HG03108 (cell line): ENCODE data around the gene SKA3.
A peak's percentile ranks its signal among the peaks of the same experiment; 100 is the strongest.
"Not testable (repeated sequence)": the region's sequence is repeated elsewhere in the genome, so short reads cannot be mapped to it uniquely, and the experiment has no call there.

ENCODE experiments used
- ATAC-seq: cut with Tn5 transposase; IDR thresholded peaks from one replicate; pipeline ENCODE4 v1.9.1; 2021; ENCODE audit warnings: moderate library complexity; ENCODE audit not compliant: unreplicated experiment

The SKA3 gene

DNA sequence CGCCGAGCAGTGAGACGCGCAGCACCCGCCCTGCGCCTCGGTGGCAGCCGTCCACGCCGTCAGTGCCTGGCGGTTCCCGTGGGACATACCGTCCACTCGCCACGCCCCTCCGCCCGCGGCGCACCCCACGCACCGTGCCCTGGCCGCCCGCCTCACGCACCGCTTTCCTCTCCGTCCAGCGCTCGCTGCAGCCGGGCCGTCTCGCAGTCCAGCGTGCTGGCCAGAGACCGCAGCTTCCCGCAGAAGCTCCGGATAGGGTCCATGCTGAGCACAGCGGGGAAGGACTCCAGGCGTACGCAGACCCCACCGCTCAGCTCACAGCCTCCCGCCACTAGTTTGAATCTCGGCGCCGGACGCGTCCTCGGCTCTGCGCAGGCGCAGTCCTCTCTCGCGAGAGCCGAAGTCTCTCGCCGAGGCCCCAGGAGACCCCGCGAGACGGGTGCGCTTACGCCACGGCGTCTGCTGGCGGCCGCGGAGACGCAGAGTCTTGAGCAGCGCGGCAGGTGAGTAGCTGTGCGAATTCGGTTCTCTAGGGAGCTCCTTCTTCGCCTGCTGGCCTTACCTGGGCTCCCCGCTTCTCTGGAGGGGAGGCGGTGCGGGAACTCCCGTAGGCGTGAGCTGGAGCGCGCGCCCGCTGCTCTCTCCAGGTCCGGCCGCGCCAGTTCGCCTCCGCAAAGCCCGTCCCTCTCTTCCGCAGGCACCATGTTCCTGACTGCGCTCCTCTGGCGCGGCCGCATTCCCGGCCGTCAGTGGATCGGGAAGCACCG lies at the start of gene SKA3, which contains the start of gene MRPL57:
SKA3 (minus strand) TSS at position 338 of the 767 bp plus-strand sequence; CDS start at position 263, 75 bp downstream.
MRPL57 (plus strand) TSS at position 444 of the 767 bp plus-strand sequence; CDS start at position 703, 259 bp downstream.
- ATAC-seq: peak; percentile 87

DNA sequence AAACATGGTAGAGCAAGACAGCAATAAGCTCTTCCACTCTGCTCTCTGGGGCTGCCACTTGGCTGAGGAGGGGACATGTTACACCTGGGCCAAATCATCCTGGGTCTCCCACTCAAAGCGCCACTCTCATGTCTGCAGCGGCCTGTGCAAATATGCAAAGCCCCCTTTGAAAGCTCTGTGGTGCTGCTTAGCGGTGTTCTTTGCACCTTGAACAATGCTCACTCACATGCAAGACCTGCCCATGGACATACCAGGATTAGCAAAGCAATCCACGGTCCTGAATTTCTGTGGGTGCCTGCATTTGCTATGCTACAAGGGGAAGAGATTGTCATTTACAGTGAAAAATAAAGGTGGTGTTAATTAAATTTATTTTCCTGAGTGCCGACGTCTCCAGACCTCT lies 48.7 kb upstream of the SKA3 start:
- ATAC-seq: no peak

DNA sequence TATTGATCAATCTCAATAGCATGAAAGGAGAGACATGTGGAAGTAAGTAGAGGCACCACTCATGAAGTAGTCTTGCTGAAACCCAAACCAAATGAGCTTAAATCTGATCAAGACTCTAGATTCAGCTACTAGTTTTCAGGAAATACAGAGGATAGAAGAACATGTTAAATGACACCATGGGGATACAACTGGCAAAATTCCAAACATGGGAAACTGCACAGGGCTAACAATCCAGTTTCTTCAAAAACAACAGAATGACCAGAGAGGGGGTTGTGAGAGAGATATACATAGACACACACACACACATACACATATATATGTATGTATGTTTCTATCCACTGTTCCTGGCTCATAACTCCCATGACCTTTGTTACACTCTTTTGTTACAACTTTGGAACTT lies 44.9 kb upstream of the SKA3 start:
- ATAC-seq: no peak

DNA sequence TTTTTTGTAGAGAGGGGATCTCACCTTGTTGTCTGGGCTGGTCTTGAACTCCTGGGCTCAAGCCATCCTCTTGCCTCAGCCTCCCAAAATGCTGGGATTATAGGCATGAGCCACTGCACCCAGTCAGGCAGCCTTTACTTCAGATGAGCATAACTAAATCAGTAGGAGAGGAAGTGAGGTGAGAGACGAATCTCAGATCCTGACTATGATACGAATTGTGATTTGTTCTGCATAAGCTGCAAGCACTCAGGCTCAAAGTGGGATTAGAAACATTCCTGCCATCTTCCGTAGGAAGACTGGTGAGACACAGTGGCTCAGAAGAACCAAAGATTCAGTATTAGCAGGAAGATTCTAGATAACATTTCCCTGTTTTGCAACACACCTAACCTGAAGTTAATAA lies 43.4 kb upstream of the SKA3 start:
- ATAC-seq: not testable (repeated sequence)

DNA sequence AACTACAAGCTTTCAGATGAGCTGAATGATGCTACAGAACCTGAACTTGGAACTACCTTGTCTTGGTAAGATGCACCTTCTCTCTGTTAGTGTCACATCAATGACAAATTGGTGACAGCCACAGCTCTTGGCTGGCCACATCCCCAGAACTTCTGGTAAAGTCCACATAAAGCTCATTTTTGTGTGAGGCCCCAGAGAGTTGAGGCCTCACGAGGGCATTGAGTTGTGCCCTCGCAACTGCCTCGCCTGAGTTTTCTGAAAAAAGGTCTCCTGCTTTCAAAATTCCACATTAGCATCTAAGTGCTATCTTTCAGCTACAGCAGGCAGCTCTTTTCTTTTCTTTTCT lies 42.7 kb upstream of the SKA3 start:
- ATAC-seq: no peak

DNA sequence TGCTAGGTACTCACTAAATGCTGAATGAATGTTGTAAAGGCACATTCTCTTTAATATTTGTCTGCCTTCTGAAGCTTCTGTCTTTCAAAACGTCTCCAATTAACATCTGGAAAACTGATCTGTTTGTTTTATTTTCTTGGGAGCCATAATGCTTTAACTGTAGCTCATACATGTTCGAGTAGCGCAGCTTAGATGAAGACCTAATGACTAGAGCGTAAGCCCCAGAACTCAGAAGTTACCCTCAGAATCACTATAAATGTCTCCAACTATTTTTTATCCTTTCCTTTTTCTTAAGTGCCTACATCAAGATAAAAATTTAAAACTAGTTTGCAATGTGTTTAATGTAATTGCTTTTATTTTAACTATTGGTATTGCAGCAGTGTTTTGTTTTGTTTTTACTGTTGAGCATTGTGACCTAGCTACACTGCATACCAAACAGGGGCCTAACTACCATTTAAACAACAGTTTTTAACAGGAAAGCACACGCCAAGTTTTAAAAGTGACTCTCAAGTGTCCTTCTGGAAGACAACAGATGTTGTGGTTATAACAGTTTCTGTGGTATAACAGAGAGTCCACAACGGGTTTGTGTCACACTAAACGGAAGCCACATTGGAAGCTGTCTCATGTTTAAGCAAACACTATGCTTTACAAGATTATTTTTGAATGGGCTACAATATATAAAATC lies 42.1 kb upstream of the SKA3 start:
- ATAC-seq: peak; percentile 98

DNA sequence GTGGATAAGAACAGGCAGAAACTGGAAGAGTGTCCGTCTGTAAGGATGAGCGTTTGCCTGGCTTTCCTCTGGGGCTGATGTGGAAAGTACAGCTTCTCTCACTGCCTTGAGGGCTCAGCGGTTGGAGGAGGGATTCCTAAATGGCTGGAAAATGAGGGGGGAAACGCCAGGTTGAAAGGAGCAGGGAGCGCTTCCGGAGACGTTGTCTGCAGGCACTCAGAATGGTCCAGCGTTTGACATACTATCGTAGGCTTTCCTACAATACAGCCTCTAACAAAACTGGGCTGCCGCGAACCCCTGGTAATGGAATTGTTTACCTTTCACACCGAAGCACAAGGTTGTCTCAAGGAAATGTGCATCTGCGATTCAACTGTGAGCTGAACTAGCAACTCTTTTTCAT lies 40.0 kb upstream of the SKA3 start:
- ATAC-seq: no peak

DNA sequence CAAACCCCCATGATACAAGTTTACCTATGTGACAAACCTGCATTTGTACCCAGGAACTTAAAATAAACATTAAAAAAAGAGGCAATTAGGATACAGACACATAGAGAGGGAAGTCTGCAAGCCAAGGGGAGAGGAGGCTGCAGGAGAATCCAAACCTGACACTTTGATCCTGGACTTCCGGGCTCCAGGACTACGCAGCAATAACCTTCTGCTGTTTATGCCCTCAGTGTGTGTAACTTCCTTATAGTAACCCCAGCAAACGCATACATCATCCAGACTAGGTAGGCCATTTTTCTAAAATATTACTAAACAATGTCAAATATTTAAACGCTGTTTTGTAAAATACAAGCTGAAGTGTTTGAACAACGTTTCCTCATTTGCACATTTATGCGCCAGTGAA lies 39.1 kb upstream of the SKA3 start:
- ATAC-seq: not testable (repeated sequence)

DNA sequence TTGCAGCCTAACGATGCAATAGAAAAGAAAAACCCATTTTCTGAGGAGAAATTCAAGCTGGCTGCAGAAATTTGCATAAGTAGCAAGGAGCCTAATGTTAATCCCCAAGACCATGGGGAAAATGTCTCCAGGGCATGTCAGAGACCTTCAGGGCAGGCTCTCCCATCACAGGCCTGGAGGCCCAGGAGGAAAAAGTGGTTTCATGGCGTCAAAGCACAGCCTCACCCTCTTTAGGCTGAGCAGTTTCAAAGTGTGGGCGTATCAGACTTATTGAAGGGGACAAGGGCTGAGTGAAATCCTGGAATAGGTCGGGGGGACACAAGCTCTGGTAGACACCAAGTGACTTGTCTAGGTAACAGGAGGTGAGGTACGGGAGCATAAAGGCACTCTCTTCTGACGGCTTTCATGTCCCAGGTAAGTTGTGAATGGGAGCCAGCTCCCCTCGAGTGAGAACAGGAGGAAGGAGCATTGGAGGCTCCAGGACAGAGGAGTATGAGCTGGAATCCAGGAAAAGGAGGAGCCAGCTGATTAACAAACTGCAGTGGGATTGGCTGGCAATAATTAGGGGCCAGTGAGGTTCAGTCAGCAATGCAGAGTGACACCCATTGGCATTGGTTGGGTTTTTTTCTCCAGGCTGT lies 35.9 kb upstream of the SKA3 start:
- ATAC-seq: no peak

DNA sequence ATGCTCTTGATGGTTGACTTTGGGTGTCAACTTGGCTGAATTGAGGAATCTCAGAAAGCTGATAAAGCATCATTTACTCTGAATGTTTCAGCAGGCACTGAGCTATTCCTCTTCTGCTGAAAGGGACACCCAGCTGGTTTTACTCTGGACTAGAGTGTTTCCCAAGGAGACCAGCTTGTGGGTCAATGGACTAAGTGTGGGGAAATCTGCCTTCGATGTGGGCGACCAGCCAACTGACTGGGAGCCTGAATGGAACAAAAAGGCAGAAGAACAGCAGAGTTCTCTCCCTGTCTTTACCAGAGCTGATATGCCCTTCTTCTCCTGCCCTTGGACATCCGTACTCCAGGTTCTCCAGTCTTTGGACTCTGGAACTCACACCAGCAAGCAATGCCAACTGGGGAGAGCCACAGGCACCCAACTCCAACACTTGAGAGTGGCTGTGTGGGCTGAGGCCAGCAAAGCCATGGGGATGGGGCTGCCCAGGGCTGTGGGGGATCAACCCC lies 32.4 kb upstream of the SKA3 start:
- ATAC-seq: no peak

DNA sequence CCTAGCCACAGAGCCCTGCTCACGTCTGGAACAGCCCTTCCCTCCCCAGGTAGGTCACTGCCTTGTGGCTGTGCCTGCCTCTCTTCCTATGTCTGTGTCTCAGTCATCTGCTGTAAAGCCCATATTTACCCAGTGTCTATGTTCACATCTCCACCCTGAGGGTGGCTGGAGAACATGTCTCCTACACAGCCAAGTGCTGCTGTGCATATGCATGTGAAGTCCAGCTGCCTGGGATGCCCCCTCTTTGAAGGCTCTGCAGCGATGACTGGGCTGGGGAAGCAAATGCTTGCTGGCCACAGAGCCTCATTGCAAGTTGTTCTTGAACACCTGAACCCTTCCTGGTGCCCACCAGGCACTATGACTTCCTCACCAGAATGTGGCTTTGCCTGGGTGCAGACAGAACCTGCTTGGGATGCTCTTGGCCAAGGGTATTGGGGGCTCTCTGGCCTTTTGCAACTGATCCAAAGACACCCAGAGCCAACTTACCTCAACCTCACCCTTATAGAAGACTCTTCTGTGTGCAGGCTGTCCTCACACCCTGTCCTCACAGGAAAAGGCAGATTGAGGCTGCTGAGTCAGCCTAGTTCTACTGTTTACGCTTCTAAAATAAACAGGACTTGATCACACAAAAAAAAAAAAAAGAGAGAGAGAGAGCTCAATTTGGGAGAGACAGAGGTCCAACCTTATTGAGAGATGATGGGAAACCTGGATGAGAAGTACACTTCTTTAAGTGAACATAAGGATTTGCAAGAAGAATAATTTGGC lies 26.6 kb upstream of the SKA3 start:
- no peak for ATAC-seq

DNA sequence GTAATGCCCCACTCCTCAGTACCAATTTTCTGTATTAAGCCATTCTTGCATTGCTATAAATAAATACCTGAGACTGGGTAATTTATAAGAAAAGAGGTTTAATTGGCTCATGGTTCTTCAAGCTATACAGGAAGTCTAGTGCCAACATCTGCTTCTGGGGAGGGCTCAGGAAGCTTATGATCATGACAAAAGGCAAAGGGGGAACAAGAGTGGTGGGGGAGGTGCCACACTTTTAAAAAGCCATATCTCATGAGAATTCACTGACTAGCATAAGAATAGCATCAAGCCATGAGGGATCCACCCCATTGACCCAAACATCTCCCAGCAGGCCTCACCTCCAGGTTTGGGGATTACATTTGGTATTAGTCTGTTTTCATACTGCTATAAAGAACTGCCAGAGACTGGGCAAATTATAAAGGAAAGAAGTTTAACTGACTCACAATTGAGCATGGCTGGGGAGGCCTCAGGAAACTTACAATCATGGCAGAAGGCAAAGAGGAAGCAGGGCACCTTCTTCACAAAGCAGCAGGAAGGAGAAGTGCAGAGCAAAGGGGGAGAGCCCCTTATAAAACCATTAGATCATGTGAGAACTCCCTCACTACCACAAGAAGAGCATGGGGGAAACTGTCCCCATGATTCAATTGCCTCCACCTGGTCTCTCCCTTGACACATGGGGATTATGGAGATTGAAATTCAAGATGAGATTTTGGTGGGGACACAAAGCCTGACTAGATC lies 25.3 kb upstream of the SKA3 start:
- not testable (repeated sequence) for ATAC-seq

DNA sequence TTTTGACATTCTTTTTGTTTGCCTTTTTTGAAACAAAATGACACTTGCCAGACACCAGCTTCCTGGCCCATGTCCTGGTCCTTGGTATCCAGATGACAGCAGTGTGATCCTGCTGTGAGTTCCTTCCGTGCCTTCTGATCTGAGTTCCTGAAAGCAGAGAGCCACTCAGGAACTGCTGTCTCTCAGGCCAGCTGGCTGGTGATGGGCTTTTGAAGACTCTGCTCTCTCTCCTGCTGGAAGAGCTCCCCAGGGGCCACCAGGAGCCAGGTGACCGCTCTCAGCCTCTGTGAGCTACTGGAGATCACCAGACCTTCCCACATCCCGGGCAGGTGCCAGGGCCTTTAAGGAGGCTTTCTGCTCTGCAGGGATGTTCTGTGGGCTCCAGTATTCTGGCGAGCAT lies 22.0 kb upstream of the SKA3 start:
- not testable (repeated sequence) for ATAC-seq

DNA sequence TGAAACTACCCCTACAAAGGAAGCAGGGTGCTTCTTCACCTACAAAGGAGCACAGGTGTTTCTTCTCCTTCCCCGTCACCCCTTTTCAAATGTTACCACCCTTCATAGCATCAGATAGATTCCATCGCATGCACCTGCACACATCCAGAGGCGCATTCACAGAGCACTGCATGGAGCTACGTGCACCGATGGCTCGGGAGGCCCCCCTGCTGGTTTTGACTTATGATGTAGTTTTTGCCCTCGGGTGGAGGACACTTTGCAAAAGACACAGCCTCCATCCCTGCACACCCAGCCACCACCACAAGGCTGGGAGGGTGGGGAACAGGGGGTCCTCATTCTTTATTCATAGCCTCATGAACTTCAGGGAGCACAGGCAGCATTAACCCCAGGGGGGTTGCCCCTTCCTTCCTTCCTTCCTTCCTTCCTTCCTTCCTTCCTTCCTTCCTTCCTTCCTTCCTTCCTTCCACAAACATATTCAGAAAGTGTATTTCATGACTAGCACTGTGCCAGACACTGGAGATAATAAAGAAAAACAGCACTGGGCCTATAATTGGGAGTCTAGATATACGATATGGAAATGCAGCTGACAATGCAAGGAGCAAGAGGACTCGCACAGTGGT lies 21.4 kb upstream of the SKA3 start:
- not testable (repeated sequence) for ATAC-seq

DNA sequence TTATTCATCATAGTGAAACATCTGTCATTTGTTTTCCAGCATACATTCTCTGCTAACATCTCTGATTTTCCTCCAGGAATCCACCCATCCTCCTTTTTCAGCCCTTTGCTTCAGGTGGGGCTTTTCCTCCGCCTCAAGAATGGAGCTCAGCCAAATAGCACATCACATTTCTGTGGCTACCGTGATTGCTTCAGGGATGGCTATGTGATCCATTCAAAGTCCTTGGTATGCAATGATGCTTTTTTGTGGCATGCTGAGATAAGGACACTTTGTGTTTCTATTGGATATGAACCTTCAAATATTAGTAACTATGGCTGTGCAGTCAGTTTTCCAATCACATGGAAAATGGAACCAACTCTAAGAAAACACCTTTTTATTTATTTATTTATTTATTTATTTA lies 18.4 kb upstream of the SKA3 start:
- ATAC-seq: not testable (repeated sequence)

DNA sequence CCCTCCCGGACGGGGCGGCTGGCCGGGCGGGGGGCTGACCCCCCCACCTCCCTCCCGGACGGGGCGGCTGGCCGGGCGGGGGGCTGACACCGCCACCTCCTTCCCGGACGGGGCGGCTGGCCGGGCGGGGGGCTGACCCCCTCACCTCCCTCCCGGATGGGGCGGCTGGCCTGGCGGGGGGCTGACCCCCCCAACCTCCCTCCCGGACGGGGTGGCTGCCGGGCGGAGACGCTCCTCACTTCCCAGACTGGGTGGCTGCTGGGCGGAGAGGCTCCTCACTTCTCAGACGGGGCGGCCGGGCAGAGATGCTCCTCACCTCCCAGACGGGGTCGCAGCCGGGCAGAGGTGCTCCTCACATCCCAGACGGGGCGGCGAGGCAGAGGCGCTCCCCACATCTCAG lies 10.1 kb upstream of the SKA3 start:
- ATAC-seq: not testable (repeated sequence)

DNA sequence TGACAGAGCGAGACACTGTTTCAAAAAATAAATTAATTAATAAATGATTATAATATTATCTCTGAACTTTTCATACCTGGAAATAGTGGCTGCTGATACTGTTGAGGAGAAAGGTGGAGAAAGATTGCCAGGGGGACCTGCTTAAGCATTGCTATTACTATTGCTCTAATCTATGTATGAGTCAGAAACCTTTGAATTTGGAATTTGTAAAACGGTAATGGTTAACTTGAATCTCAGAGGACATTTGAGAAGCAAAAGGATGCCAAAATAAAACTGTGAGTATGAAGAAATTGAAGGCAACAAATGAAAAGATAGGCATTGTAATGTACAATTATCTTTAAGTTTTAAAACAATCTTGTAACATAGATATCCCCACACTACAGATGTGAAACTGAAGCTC lies 5.3 kb upstream of the SKA3 start:
- no peak for ATAC-seq

DNA sequence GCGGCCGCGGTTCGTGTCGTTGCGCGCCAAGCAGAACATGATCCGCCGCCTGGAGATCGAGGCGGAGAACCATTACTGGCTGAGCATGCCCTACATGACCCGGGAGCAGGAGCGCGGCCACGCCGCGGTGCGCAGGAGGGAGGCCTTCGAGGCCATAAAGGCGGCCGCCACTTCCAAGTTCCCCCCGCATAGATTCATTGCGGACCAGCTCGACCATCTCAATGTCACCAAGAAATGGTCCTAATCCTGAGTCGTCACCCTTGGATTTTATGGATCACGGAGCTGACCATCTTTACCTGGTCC lies 581 bp upstream of the SKA3 start:
- peak; percentile 17 for ATAC-seq

DNA sequence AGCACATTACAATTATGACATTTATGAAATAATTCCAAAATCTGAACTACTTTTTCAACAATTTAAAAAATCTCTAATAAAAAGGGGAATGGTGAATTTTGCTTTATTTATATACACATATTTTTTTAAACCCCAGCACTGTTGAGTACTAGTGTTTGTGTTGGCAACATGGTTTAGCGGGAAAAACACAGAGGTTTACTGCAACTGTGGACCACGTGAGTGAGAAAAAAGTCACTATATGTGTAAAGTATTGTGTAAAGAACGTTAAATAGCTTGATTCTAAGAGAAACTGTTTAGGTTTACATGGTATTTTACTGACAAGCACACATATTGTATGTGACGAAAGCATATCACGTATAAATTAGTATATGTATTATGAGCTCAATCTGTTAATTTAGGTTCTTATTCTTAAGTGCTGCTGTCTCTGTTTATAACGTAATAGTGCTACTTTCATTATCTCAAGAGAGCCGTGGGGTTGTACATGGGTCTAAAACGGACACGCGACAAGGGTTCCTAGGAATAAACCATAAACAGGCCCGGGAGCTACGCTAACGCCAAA lies 617 bp downstream of the SKA3 start:
- ATAC-seq: no peak

DNA sequence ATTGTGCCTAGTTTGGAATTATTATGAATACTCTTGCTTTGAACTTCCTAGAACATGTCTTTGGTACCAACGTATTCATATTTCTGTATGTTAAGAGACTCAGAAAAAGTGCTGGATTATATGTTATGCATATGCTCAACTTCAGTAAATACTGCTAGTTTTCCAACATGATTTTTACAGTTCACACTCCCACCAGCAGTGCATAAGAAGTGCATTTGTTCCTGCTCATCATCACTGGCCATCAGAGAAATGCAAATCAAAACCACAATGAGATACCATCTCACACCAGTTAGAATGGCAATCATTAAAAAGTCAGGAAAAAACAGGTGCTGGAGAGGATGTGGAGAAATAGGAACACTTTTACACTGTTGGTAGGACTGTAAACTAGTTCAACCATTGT lies 2.6 kb downstream of the SKA3 start:
- ATAC-seq: not testable (repeated sequence)
